Urothelium cell line (cell line): ENCODE measurements around the gene ARHGEF11.
A peak's percentile ranks its signal among the peaks of the same experiment; 100 is the strongest.

Experiments
- DNase-seq: peaks from one replicate; pipeline ENCODE4 v3.0.0; 2011; ENCODE audit warnings: low spot score, mixed read lengths
- FAIRE-seq: peaks from 2 replicates; lab custom pipeline; 2011; peaks lifted over from hg19 to GRCh38; lab: Jason Lieb, UNC

The ARHGEF11 gene

DNA sequence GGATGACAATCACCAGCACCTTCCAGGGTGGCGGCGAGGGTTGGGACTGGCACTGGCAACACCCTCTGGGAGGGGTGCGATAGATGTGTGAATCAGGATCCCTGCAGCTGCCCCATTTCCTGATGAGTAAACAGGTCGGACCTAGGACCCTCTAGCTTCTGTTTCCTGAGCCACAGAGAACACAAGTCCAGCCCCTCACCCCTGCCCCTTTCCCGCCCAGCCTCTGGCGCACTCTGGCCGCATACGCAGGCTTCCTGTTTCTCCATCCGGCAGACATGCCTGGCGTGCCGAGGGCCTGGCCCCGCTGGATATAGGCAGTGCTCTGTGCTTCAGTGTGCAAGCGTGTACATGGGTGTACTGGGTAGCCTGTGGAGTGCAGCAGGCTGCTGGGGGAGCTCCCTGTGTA lies 147.4 kb downstream of the ARHGEF11 start:
- FAIRE-seq (peak; percentile 79), DNase-seq (peak; percentile 58)

DNA sequence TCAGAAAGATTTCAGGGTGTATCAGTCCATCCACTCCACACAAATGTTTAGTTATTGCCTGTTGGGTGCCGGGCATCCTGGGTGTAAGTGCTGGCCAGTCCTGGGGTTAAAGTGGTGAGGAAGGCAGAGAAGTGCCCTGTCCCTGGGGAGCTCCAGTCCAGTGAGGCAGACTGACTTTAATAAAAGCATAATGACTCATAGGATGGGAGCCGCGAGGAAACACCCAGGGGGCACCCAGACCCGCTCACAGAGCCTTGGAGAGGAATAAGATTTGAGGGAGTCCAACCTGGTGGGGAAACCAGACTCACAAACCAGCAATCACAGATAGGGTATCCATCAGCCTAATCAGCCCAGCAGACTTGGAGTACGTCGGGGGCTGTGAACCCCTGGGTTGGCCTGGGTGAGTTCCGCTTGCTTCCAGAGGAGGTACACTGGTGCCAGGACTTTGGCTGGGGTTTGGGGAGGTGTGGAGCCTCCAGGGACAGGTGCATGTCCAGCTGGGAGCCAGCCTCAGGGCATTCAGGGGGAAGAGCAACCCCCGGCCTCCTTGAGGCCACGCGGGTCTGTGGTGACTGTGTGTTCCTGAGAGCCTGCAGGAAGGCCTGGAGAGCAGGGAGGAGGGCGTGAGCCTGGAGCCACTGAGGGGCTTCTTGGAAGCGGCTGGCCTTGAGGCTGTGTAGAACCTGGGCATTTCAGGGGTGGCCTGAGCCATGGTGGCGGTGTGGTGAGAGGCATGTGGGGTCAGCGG lies 148.3 kb downstream of the ARHGEF11 start:
- DNase-seq (peak; percentile 83), FAIRE-seq (no peak)

DNA sequence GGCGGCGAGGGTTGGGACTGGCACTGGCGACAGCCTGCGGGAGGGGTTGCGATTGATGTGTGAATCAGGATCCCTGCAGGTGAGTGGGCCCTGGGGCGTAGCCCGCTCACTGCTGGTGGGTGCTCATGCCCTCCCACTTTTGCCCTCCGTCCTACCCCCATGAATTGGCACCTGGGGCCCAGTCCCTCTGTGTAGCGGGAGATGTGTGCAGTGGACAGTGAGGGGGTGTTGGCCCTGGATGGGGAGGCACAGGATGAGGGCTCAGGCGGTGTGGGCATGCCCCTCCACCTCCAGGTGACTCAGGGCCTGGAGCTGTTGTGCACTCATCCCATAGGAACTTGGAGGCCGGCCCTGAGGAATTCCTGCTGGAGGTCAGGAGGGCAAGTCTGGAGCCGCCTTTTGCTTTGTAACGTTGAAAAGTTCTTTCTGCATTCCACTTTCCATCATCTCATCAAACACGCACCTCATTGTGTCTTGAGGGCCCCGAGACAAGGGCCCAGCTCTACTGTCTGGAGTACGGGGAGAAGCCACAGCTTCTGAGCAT lies 149.0 kb downstream of the ARHGEF11 start:
- peak; percentile 17 for FAIRE-seq

DNA sequence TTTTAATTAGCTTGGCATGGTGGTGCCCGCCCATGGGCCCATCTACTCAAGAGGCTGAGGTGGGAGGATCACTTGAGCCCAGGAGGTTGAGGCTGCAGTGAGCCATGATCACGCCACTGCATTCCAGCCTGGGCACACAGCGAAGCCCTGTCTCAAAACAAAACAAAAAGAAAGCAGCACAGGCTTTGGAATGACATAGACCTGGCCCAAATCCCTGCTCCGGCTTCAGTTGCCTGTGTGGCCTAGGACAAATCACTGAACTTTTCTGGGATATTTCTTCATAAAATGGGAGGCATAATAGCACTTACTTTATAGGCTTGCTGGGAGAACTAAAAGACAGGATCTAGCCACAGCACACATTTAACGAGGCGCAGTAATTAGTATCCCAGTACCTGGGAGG lies 149.6 kb downstream of the ARHGEF11 start:
- FAIRE-seq, result no peak

More for the DNA sequence above, 149.0 kb downstream of the ARHGEF11 start:
- peak; percentile 97 for DNase-seq

DNA sequence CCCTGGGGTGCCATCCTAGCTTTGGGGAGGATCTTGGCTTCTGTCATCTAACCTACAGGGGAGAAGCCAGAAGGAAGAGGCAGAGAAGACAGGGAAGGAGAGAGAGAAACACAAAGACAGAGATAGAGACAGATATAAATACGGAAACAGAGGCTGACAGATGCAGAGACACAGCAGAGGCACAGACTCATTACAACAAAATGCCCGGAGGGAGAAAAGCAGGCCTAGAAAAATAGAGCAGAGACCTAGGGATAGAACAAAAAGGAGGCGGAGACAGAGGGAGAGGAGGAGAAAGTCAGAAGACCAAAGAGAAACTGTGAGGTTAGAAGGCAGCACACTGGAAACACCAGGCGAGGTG lies 150.1 kb downstream of the ARHGEF11 start:
- FAIRE-seq, result no peak

More for the DNA sequence above, 149.6 kb downstream of the ARHGEF11 start:
- DNase-seq, result no peak

DNA sequence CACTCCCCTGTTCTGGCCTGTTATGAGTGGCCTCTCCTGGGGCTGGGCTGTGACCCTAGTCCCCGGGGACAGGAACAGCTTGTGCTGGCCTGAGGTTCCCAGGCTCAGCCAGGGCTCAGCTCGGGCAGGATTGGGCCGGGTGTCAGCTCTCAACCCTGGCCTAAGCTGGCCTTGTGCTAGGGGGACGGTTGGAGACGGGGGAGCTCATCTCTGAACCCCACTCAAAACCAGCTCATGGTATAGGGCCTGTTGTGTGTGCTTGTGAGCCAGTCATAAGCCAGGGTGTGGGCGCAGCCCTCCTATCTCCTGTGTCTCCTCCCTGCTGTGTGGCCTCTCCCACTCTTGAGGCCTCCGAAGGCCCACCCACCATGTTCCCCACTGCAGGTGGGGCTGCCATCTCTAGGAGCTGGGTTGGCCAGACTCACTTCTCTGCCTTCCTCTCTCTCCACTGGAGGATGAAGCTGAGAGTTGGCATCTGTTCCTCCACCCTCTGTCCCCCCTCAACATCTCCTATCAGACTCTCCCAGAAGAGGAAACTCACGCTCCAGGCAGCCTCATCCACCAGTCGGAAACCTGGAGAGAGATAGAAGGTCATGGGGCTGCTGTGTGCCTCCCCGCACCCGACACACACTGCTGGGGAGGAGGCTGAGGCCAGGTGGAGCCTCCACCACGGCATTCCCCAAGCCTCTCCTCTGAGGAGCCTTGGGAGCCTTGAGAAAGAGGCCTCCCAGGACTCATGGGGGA lies 150.7 kb downstream of the ARHGEF11 start:
- FAIRE-seq, result no peak
- DNase-seq, result no peak

More for the DNA sequence above, 150.1 kb downstream of the ARHGEF11 start:
- no peak for DNase-seq

DNA sequence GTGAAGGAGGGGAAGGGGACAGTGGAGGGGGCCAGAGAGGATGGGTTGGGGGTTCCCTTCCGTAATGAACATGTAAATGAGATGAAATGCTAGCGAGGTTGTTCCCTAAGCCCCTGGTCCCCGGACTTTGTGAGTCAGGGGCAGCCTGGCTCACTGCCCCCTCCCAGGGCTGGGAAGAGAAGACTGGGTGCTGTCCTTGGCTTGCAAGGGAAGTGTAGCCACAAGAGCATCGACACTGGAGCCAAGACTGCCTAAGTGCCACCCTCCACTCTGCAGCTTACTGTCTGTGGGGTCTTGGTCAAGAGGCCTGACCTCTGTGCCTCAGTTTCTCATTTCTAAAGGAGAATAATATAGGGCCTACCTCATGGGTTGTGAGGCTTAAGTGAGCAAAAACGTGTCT lies 151.5 kb downstream of the ARHGEF11 start:
- DNase-seq (no peak), FAIRE-seq (no peak)

DNA sequence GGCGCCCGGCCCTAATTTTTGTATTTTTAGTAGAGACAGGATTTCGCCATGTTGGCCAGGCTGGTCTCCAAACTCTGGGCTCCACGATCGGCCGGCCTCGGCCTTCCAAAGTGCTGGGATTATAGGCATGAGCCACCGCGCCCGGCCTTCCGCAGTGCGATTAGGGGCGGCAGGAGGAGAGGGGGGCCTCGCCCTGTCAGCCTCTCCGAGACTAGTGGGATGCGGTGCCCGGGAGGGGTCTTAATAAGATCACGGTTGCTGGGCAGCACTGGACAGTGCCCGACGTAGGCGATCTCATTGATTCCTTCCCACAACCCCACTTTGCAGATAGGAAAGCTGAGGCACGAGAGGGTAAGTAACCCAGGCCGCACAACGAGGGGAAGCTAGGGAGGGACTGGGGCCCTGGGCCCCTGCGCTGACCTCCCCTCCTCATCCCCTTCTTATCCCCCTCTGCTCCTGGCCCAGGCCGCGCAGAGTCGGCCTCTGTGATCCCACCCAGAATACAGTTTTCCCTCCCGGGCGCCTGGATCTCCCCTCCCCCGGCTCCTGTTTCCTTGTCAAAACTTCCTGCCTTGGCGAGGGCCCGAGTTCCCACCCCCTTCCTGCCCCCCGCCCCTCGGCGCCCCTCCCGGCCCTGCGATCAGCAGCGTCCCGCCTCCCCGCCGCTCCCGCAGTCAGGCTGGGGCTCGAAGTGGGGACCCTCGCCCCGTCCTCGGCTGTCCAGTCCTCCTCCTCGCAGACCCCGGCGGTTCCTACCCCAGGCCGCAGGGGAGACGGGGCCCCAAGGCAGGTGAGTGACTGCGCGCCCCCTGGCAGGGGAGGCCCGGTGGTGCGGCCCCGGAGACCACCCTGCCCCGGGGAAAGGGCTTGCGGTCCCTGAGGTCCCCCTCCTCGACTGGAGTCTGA lies 152.2 kb downstream of the ARHGEF11 start, which contains the start of gene PEAR1:
PEAR1 (plus strand) TSS at position 671 of the 906 bp plus-strand sequence. CDS start 10,209 bp downstream, outside the sequence.
- FAIRE-seq, result no peak
- DNase-seq, result no peak

DNA sequence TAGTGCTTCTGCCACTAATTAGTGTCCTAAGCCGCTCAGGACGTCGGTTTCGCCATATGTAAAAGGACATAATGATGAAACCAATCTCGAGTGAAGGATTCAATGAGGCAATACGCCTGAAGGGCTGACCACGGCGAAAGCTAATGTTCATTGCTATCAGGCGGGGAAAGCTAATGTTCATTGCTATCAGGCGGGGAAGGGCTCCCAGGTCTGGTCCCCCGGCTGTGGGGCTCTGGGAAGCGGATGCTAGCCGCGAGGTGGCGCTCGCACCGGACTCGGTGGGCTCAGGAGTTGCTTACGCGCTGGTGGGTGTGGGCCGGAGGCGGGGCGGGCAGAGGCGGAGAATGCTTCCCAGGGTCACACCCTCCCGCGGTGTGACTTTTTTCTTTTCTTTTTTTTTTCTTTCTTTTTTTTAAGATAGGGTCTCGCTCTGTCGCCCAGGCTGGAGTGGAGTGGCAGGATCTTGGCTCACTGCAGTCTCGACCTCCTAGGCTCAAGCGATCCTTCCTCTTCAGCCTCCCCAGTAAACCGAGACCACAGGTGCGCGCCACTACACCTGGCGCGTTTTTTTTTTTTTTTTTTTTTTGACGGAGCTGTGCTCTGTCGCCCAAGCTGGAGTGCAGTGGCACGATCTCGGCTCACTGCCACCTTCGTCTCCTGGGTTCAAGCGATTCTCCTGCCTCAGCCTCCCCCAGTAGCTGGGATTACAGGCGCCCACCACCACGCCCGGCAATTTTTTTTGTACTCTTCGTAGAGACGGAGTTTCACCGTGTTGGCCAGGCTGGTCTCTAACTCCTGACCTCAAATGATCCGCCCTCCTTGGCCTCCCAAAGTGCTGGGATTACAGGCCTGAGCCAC lies 153.1 kb downstream of the ARHGEF11 start:
- DNase-seq (peak; percentile 90), FAIRE-seq (no peak)

DNA sequence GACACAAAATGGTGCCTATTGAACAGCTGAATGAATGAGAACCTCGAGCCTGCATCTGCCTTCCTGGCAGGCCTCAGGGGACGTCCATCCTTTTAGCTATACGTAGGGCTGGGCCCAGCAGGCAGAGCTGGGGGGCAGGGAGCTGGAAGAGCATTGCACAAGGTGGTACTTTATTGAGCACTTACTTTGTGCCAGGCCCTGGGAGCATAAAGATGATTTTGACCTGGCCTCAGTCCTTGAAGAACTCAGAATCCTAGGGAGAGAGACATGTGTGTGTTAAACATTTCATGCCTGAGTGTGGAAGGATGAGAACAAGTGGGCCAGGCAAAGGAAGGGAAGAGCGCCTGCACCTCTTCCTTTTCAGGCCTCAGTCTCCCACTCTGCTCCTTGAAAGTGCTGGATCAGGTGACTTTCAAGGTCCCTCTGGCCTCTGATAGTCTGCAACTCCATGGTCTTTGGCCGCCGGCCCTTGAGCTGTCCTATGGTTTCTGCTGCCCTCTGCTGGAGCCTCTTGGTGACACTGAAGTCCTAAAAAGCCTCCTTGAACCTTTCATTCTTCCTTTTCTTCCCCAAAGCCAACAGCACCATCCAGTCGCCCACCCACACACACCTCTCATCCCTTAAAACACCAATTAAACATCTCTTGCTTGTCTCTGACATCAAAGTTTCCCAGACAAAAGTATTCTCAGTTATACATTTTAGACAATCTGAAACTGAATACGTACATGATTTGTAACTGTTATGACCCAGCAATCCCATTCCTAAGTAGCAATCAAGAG lies 155.6 kb downstream of the ARHGEF11 start:
- peak; percentile 82 for DNase-seq

DNA sequence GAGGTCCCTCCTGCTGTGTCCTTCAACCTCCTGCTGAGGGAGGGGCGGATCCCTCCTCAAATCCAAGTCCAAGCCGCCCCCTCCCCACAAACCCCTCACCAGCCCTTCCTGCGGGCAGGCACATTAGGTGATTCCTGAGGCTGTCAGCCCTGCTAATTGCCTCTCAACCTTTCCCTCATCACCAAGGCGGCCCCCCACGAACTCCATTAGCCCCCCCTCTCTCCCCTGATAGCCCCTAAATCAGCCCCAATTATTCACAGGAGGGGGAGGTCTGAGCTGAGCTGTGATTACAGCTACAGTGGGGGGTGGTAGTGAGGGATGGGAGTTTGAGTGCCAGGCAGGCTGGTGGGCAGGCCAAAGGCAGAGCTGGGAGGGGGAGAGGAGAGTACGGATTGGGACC lies 157.8 kb downstream of the ARHGEF11 start:
- FAIRE-seq (no peak), DNase-seq (no peak)

More for the DNA sequence above, 155.6 kb downstream of the ARHGEF11 start:
- no peak for FAIRE-seq

DNA sequence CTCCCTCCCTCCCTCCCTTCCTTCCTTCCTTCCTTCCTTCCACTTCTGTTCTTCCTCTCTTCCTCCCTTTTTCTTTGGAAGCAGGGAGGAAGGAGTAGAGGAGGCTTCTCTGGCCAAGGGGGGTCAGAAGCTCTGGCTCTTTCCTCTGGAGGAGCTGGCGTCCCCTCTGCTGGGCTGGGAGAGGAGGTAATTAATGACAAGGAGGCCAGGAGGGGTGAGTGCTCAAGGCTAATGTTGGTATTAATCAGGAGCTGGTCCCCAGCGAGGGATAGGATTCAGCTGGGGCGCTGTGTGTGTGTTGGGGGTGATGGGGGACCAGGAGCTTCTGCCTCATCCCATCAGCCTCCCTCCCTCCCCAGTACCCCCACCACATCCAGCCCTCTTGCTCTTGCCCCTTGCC lies 158.2 kb downstream of the ARHGEF11 start:
- FAIRE-seq (no peak), DNase-seq (no peak)

DNA sequence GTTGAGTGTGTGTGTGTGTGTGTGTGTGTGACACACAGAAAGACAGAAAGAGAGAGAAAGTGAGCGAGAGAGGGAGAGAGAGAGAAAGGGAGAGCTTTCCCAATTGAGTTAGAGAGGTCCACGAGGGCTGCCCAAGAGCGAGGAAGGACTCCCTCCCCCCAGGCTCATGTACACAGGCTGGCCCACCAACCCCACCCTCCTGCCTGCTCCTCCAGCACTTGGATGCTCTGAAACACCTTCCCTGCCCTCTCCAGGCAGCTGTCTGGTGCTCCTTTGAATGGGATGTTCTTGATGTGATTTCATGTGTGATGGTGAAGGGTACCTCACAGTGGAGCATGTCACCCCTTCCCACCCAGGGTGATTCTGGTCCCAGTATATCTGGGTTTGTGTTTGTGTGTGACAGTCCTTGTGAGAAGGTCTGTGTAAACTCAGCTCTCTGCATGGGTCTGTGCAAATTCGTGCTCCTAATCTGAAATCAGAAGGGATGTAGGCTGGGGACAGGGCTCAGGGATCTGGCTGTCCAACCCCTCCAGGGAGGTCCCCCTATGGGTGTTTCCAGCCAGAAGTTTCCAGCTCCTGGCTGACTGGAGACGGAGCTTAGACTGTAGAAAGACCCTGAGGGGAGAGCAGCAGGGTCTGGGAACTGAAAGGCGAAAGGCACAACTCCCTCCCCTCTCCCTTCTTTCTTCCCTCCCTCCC lies 158.8 kb downstream of the ARHGEF11 start:
- FAIRE-seq (peak; percentile 9), DNase-seq (no peak)

DNA sequence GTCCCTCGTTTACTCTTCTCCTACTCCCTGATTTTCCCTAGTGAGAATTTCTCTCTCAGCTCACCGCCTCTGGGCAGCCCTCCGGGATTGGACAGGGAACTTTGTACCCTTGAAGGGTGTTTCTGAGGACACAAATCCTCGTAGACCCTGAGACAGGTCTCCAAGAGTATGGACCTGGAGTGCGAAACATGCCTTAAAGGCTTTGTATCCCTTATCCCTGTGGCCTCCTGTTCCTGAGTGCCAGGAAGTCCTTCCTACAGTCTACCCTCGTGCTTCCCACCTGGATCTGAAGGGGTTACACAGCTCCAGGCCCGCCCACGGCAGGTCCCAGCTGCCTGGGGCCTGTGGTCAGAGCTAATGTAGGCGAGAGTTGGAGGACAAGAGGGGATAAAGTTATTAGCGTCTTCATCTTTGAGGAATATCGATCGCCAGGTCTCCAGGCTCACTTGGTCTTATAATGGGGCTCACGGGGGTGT lies 159.6 kb downstream of the ARHGEF11 start:
- FAIRE-seq, result no peak

DNA sequence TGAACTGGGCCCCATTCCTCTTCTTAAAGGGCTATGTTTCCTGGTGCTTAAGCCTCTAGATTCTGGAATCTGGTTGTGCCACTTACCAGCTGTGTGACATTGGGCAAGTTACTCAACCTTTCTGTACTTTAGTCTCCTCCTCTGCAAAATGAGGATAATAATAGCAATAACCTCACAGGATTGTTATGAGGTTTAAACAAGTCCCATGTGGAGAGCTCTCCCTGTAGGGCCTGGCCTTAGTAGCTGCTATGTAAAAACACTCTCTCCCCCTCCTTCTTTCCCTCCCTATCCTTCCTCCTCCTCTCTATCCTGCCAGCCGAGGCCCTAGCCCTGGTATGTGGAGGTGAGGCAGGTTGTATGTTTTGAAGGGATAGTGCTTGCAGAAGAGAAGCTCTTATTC lies 160.2 kb downstream of the ARHGEF11 start:
- DNase-seq (no peak), FAIRE-seq (no peak)

More for the DNA sequence above, 159.6 kb downstream of the ARHGEF11 start:
- DNase-seq, result no peak
